PC-3 (cell line): Measurements from ENCODE around the gene CABP1. TPM values are rescaled to one million over a fixed set of nuclear protein-coding genes. Genes with fewer than 3 reads are reported as not detected.

Source experiments
- ATAC-seq: fragments of 200-7000 bp; cut with Tn5 transposase; 2 replicates; pipeline ENCODE4 v1.9.1; 2020; ENCODE audit warnings: mild to moderate bottlenecking, moderate library complexity
- BruUV-seq: library from RNA; stranded (reverse); fragments of 400-500 nt; replicated peaks from 2 replicates; lab custom pipeline; 2021; lab: Mats Ljungman, UMichigan
- CTCF ChIA-PET: fragments of 300-600 bp; sonication (Branson Sonifier 250); formaldehyde crosslinking; loops from one replicate; lab custom pipeline; 2022; ENCODE audit warnings: antibody characterized with exemption; lab: Charles Lee
- POLR2A ChIA-PET: fragments of 300-600 bp; sonication (Branson Sonifier 250); formaldehyde crosslinking; loops from one replicate; lab custom pipeline; 2022; ENCODE audit warnings: antibody characterized with exemption; ENCODE audit not compliant: unreplicated experiment; lab: Charles Lee
- DNase-seq: peaks from one replicate; pipeline ENCODE4 v3.0.0-alpha.2; 2015
- H2AFZ ChIP-seq: fragments of 300-600 bp; sonication (generic); 2 replicates; pipeline ENCODE4 v1.6.0; 2016; ENCODE audit warnings: antibody characterized with exemption, low read length
- H3F3A ChIP-seq: fragments of 300-600 bp; sonication (generic); one replicate; pipeline ENCODE4 v1.6.0; 2017; ENCODE audit warnings: antibody characterized with exemption, low read length, control low read depth, mild to moderate bottlenecking; ENCODE audit not compliant: unreplicated experiment
- H3K27ac ChIP-seq: fragments of 300-600 bp; sonication (generic); 2 replicates; pipeline ENCODE4 v1.5.1; 2016; ENCODE audit warnings: mild to moderate bottlenecking, low read length
- H3K27me3 ChIP-seq: fragments of 300-600 bp; sonication (generic); 2 replicates; pipeline ENCODE4 v1.6.1; 2016; ENCODE audit warnings: low read length, mixed read lengths
- H3K36me3 ChIP-seq: fragments of 300-600 bp; sonication (generic); 2 replicates; pipeline ENCODE4 v1.6.1; 2016; ENCODE audit warnings: low read depth, mixed run types, low read length, mixed read lengths
- H3K4me1 ChIP-seq: fragments of 300-600 bp; sonication (generic); 2 replicates; pipeline ENCODE4 v1.5.1; 2016; ENCODE audit warnings: low read length; ENCODE audit not compliant: insufficient read depth
- H3K4me2 ChIP-seq: fragments of 300-600 bp; sonication (generic); 2 replicates; pipeline ENCODE4 v1.6.0; 2016; ENCODE audit warnings: low read length
- H3K4me3 ChIP-seq: fragments of 300-600 bp; sonication (generic); 2 replicates; pipeline ENCODE4 v1.5.1; 2016; ENCODE audit warnings: mild to moderate bottlenecking, low read length, mixed read lengths
- H3K79me2 ChIP-seq: fragments of 300-600 bp; sonication (generic); 2 replicates; pipeline ENCODE4 v1.6.1; 2017; ENCODE audit warnings: low read length, mixed read lengths
- H3K9ac ChIP-seq: fragments of 300-600 bp; sonication (generic); 2 replicates; pipeline ENCODE4 v1.6.0; 2016; ENCODE audit warnings: mild to moderate bottlenecking, low read length
- H3K9me2 ChIP-seq: fragments of 300-600 bp; sonication (generic); replicated peaks from 2 replicates; pipeline ENCODE4 v1.6.1; 2016; ENCODE audit warnings: mixed run types, low read length, mixed read lengths
- H3K9me3 ChIP-seq: fragments of 300-600 bp; sonication (generic); 2 replicates; pipeline ENCODE4 v1.6.1; 2016; ENCODE audit warnings: low read length, mixed read lengths
- H4K20me1 ChIP-seq: fragments of 300-600 bp; sonication (generic); 2 replicates; pipeline ENCODE4 v1.6.1; 2016; ENCODE audit warnings: low read length, mixed read lengths
- CTCF ChIP-seq: fragments of 300-600 bp; sonication (generic); conservative IDR thresholded peaks from 2 replicates; pipeline ENCODE4 v1.5.1; 2017; ENCODE audit warnings: antibody characterized with exemption, low read depth, mild to moderate bottlenecking, low read length
- EZH2 ChIP-seq: fragments of 300-600 bp; sonication (generic); IDR thresholded peaks from one replicate; pipeline ENCODE4 v1.6.1; 2017; ENCODE audit warnings: antibody characterized with exemption, mild to moderate bottlenecking, low read length; ENCODE audit not compliant: unreplicated experiment
- EZH2phosphoT487 ChIP-seq: fragments of 300-600 bp; sonication (generic); IDR thresholded peaks from 2 replicates; pipeline ENCODE4 v1.6.1; 2018; ENCODE audit warnings: mild to moderate bottlenecking, antibody characterized with exemption, low read length, borderline replicate concordance
- intact Hi-C: fragments of 100-400 bp; cut with micrococcal nuclease; formaldehyde crosslinking; loops from 2 replicates; pipeline ENCODE4 v1.9.0; 2023
- total RNA-seq: library from RNA; depleted of rRNA; stranded (reverse); fragments of >200 nt; gene quantifications from 2 replicates; pipeline ENCODE4 v1.2.3, GENCODE V29; 2014

The CABP1 gene
- total RNA-seq, 1 experiment from 2014 or later, result not detected

- H3K9me2 ChIP-seq, result no peaks in the 10 kb centered on the region
- ChIA-PET CTCF (no interaction called here), POLR2A (interaction anchor here (1.0 kb wide), 1 partner anchor 170 kb away, joined by 3 read pairs; no protein-coding TSS in a partner anchor)
- H3K27me3 ChIP-seq, result no peaks in the 10 kb centered on the region
- H3K4me2 ChIP-seq, result no peak overlapping the region
- no peak overlapping the region for H3K4me3 ChIP-seq
- H3K9ac ChIP-seq, result no peak overlapping the region
- no peak for ATAC-seq
- H3K36me3 ChIP-seq, result peaks cover 8% of the 10 kb centered on the region
- intact Hi-C loops, result no loop called here
- H3K27ac ChIP-seq, result no peak overlapping the region
- peaks cover 5% of the 10 kb centered on the region for H3F3A ChIP-seq
- no peak overlapping the region for H2AFZ ChIP-seq
- H4K20me1 ChIP-seq, result no peaks in the 10 kb centered on the region
- no peak for DNase-seq
- no peaks in the 10 kb centered on the region for H3K9me3 ChIP-seq
- no peak for TF ChIP-seq EZH2phosphoT487
- no peak for TF ChIP-seq CTCF
- no peak for TF ChIP-seq EZH2
- no TSS peak for BruUV-seq
- H3K4me1 ChIP-seq, result peaks cover 25% of the 10 kb centered on the region
- peaks cover 25% of the 10 kb centered on the region for H3K79me2 ChIP-seq
Measured at GRCh38 chr12:120708651-120709050, 68.2 kb downstream of the CABP1 start.

GRCh38 chr12:120710031-120710804 is 69.8 kb downstream of the CABP1 start, which contains the start of gene UNC119B:
UNC119B (plus strand) TSS chr12:120710458; CDS start chr12:120710475, 17 bp downstream.
- peaks cover 12% of the 10 kb centered on the region; the same call in 1 of the 2 replicates for H3K36me3 ChIP-seq
- POLR2A ChIA-PET, result interaction anchor here (0.7 kb wide), 1 partner anchor 129 kb away, joined by 10 read pairs; the partner anchor contains the start of gene POP5
- H3K9me2 ChIP-seq, result no peaks in the 10 kb centered on the region
- H3K4me3 ChIP-seq, result peak within 1 kb of the TSS; percentile 83
- intact Hi-C loops, result loop anchor here (1.0 to 5.0 kb wide), 4 partner anchors 21 to 262 kb away; partner anchors contain the start of gene SPPL3
- peaks cover 25% of the 10 kb centered on the region for H3K79me2 ChIP-seq
- no peak for TF ChIP-seq EZH2
- TF ChIP-seq EZH2phosphoT487, result no peak
- no peak for TF ChIP-seq CTCF
- H3K9ac ChIP-seq, result peak within 1 kb of the TSS; percentile 92
- CTCF ChIA-PET, result no interaction called here
- 0 out of 2 replicates have a peak within 1 kb of the TSS, but pooled peaks have one; percentile 9 for H3K27ac ChIP-seq
- peak; percentile 56 for DNase-seq
- H2AFZ ChIP-seq, result peak within 1 kb of the TSS; percentile 77
- H3K4me2 ChIP-seq, result peak within 1 kb of the TSS; percentile 96
- no peaks in the 10 kb centered on the region for H3K27me3 ChIP-seq
- H3K4me1 ChIP-seq, result peaks cover 25% of the 10 kb centered on the region
- H4K20me1 ChIP-seq, result no peaks in the 10 kb centered on the region
- H3K9me3 ChIP-seq, result no peaks in the 10 kb centered on the region
- H3F3A ChIP-seq, result peaks cover 6% of the 10 kb centered on the region
- no TSS peak for BruUV-seq
- peak; percentile 68 for ATAC-seq
